Stimulated activated CD8-positive, alpha-beta memory T cell treated with anti-CD3 and anti-CD28 coated beads, Interleukin-4, amount 100 ng/mL, for 24 hours (primary cell): Measurements from ENCODE around the gene ARFIP2.
"Not testable (repeated sequence)": the region's sequence is repeated elsewhere in the genome, so short reads cannot be mapped to it uniquely, and the experiment has no call there.

Experiments
- DNase-seq: peaks from one replicate; pipeline ENCODE4 v3.0.0-alpha.2; 2020; ENCODE audit warnings: low read depth

The ARFIP2 gene, protein sequence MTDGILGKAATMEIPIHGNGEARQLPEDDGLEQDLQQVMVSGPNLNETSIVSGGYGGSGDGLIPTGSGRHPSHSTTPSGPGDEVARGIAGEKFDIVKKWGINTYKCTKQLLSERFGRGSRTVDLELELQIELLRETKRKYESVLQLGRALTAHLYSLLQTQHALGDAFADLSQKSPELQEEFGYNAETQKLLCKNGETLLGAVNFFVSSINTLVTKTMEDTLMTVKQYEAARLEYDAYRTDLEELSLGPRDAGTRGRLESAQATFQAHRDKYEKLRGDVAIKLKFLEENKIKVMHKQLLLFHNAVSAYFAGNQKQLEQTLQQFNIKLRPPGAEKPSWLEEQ

DNA sequence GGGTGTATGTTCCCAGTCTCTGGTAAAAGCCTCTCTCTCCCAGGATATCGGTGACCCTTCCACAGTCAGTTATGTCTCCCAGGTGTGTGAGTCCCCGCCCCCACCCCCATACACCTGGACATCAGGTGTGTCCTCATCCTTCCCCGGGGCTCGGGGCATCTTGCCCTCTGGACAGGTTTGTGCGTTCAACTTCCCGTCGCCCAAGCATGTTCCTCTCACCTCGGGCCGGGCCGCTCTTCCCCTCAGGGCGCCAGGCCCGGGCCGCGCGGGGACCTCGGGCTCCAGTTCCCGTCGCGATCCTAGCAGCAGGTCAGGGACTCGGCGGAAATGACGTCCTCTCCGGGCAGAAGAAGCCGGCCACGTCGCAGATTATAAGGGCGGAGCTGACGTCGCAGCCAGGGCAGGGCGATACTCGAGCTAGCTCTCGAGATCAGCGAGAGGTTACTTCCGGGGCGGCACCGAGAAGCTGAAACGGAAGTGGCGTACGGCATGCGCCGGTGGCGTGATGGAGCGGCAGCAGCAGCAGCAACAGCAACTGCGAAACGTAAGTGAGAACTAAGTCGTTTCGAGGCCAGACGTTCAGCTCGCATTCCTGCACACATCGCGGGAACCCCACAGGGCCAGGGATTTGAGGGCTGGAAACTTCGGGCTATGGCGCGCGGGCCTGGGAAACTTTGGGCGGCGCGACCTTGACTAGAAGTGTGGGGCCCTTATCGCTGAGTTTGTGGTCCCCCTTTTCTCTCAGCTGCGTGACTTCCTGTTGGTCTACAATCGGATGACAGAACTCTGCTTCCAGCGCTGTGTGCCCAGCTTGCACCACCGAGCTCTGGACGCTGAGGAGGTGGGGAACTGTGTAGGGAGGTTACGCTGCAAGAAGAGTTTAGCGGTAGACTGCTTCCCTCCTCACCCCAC, at the start of gene ARFIP2, which contains the start of gene TIMM10B:
ARFIP2 (minus strand) TSS at position 320 of the 912 bp plus-strand sequence. CDS start 910 bp downstream, outside the sequence.
TIMM10B (plus strand) TSS at position 490 of the 912 bp plus-strand sequence; CDS start at position 506, 16 bp downstream.
- DNase-seq: peak; percentile 96

DNA sequence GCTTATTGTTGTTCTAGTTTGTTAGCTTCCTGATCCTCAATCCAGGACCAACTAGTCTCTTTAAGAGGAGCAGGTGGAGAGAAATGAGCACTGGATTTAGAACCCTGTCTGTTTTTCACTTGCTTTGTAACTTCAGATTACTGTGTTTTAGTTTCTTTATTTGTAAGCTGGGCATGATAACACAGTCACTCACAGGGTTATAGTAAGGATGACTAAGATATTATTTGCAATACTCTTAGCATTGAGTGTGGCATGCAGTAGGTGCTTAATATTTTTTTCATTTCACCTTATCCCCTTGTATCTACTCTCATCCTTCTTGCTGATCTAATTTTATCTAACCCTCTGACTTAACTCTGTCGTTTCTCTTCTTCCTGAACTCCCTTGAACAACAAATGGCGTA, 49.7 kb upstream of the ARFIP2 start:
- DNase-seq: no peak

DNA sequence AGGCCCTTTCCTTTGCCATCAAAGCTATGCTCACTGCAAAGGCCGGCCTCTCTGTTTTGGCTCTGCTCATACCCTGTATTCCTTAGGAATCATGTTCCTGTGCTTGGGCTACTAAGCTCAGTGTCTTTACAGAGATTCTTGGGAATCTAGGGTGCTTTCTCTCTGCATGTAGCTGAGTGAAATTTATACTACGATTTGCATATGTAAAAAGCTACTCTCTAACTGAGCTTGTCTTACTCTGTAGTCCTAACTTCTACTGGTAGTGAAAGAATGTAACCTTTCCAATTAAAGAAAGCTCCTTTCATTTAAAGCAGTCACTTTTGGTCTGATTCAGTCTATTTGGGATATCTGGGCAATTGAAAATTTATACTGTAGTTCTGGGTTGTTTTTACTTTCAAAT, 48.1 kb upstream of the ARFIP2 start:
- DNase-seq: no peak

DNA sequence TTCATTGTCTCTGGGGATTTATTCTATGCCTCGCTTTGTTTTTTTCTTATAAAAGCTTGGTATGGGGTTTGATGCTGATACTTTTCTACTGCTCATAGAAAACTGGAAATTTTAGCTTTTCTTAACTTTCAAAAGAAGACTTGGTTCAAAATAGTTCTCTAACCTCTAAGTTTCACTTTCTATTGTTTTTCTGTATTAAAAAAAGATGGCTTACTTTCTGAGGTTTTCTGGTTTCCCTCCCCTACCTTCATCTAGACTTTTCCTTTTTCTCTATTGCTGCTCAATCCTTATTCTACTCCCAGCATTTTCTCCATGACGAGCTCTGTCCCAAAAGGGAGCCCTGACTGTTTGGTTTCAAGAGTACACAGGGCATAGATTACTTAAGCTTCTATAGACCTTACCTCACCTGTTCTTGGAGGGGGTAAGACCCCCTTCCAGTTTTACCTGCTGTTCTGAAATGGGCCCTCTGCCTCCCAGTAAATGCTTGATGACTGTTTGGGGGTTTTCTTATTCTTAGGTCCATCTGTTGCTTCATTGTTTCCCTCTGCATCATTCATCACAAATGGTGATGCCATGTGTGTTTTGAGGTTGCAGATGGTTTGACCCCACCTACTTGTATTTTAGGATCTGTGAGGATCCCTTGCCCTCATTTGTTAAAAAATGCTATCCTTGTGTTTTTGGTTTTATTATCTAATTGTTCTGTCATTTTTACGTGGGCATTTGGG, 45.4 kb upstream of the ARFIP2 start:
- no peak for DNase-seq

DNA sequence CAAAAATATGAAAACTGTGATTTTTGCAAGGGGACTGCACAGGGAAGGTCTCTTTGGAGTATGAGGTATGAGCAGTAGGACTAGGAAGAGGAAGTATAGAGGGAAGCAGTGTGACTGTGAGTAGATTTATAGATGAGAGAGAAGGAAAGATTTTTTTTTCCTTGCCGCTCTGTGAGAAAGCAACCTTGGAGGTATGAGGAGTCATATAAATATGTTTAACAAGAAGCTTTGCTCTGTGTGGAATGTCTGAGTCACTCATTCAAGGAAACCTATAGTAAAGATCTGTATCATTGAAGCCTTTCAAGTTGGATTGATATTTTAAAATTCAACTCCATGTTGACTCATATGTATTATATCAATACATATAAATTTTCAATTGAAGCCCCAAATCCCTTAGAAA, 42.1 kb upstream of the ARFIP2 start:
- no peak for DNase-seq

DNA sequence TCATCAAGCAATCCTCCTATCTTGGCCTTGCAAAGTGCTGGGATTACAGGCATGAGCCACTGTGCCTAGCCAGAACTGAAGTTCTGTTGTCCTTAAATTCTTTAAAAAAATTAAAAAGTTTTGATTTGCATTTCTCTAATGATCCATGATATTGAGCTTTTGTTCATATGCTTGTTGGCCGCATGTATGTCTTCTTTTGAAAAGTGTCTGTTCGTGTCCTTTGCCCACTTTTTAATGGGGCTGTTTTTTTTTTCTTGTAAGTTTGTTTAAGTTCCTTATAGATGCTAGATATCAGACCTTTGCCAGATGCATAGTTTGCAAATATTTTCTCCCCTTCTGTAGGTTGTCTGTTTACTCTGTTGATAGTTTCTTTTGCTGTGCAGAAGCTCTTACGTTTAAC, 40.8 kb upstream of the ARFIP2 start:
- DNase-seq: not testable (repeated sequence)

DNA sequence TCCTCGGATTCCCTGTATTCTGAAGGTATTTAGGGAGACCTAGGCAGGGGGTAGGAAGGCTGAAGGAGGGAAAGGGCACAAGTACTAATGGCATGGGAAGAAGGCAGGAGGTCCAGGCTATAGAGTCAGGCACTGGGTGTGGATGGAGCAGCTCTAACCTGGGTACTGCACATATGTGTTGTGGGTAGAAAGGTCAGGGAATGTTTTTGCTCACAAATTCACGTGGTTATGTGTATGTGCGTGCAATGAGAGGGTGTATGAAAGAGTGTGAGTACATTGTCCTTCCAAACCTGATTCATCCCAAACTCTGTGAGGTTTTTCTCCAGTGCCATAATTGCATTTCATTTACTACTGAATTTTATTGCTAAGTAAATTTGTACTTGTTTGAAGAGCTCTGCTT, 39.1 kb upstream of the ARFIP2 start:
- DNase-seq: no peak

DNA sequence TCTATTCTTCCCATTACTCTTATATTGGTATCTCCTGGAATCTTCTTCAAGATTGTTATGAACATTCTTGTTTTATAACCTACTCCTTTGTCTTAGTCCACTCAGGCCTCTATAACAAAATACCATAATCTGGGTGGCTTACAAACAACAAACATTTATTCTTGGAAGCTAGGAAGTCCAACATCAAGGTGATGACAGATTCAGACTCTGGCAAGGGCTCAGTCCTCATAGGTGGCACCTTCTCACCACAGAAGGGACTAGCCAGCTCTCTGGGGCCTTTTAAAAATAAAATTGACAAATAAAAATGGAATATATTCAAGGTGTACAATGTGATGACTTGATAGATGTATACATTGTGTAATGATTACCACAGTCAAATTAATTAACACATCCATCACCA, 35.7 kb upstream of the ARFIP2 start:
- DNase-seq: no peak

DNA sequence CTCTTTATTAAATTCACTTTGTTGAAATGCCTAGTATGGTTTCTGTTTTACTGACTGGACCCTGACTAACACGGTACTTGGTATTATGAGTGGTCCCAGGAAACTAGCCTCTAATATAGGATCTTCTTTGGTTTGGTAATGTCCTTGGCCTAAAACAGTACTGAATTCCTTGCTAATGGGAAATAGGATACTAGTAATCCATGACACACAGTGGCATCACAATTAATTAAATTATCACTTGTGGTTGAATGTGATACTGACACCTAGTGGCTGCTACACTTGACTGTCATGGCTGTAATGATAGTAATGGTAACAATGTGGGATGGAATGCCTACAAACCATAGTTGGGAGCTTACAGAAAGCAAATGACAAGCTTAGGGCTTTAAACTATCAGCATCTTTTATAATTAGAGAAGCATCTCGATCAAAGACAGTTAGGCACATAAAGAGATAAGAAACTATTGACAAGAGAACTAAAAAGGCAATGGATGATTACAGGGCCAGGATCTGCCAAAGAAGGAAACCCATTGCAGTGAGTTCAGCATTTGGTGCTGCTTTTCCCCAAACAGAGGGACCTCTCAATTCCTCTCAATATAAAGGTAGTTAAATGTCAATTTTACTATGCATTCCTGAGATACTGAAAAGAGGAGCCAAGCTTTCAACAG, 24.6 kb upstream of the ARFIP2 start:
- no peak for DNase-seq

DNA sequence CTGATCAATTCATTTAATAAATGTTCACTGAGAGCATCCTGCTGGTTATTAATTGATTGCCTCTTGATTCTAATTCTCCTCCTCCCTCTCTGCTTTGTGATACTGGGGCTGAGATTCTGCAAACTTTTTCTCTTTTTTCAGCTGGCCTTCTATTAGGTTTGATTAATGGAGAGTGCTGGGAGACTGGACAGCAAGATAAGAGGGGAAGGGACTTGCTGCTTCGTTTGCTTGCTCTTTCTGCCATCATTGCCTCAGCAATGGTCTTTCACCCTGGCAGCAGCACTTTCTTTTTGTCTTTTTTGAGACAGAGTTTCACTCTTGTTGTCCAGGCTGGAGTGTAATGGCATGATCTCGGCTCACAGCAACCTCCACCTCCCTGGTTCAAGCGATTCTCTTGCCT, 23.0 kb upstream of the ARFIP2 start:
- no peak for DNase-seq

DNA sequence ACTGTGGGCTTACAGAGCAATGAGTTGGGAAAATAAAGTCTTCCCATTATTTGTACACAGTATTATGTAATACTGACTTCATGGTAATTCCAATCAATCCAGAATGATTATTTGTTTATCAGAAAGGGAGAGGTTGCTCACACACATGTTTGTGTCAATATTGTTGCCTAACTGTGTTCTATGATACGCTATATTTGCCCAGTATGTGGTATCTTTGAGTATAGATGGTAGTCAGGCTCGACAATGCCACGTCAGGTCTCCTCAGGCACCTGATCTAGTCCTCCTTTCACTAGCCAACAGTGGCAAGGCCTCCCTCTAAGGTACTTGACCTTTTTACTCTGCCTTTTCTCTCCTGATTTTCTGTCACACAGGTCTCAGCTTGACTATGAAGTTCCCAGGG, 21.3 kb upstream of the ARFIP2 start:
- no peak for DNase-seq

DNA sequence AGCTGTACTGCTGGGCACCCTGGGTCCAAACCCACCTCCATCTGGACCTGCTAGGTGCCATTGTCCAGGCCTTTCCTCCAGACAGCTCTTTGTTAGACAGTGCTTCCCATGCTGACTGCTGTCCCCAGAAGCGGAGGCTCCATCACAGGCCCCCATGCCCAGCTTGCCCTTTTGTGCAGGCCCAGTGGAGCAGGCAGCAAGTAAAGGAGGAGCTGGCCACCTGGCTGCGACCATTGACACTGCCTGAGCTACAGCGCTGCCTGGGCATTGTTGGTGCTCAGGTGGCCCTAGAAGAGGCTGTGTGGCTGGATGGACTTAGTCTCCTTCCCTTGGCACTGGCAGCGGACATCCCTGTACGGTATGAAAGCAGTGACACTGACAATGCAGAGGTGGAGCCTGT, 17.4 kb upstream of the ARFIP2 start:
- no peak for DNase-seq

DNA sequence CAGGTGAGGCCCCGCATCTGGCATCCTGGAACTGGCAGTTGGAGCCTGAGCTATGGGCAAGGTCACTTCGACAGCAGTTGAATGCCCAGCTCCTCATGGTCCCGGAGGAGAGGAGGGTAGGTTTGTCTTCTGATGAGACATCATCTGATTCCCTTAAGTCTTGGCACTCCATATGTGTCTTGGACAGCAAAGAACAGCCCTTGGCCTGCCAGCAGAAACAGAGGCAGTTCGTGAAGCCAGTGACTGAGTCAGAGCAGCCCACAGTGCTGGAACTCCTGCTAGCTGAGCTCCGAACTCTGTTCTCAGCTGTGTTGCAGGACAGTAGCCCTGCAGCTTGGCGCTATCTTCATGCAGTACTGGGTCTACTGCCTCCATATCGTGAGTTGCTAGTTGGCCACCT, 17.0 kb upstream of the ARFIP2 start:
- no peak for DNase-seq

DNA sequence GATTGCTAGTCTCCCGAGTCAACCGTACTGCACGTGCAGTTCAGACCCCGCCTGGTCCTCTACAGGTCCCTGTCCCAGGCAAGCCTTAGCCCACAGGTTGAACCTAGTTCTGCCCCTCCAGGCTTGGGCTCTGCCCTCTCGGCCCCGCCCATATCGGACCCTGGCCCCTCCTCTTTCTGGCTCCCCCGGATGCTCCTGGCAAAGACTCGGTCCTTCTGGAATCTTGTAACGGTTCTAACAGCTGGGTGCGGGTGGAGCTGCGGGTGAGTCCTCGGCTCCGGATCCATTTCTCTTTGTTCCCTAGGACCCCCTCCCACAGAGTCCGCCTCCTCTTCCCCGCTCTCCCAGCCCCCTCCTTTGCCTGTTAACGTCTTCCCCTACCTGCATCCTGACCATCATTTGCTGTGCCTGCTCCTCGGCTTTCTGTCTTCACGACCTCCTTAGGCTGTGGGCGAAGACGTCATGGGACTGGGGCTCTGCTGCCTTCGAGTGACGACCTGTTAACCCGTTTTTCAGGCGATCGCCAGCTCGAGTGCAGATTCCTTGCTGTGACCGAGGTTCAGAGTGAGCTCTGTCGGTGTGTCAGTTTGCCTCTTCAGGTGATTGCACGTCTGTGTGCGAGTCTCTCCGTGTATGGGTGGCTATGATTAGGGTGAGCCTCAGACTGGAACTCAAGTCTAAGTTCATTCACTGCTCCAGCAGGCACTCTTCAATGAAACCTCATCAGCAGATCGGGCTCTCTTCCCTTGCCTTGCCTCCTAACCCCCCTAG, 16.1 kb upstream of the ARFIP2 start, which contains the start of gene DNHD1:
DNHD1 (plus strand) TSS at position 212 of the 771 bp plus-strand sequence. CDS start 936 bp downstream, outside the sequence.
- no peak for DNase-seq

DNA sequence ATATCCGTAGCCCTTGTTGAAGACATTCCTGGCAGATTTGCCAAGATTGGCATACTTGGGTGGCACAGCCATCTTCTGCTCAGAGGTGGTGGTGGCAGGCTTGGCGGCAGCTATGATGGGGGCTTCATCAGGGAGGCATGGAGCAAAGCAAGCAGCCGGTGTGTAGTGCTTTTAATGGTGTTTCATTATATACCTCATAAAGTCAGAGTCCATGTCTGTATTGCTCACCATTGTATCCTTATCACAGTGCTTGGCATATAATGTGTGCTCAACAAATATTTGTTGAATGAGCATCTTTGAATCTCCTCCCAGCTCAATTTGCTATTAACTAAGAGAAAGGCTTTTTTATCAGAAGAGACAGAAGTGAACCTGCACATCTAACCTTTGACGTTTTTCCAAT, 8.2 kb upstream of the ARFIP2 start:
- DNase-seq: no peak

DNA sequence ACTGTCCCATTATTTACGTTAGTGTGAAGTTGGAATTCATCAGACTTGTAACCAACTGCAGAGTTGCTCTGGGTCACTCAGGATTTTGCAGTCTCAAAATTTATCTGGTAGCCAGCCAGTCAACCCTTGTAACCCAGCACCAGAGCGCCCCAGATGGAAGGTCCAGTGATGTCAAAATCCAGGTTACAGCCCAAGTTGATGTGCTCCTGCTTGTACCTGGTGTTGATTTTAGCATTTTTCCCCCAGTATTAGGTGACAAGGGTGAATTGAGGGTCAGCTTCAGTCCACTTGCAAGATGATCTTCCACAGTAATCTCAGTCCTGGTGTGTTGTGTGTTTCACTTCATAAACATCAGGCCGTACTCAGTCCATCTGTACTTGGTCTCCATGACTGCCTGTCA, 7.7 kb upstream of the ARFIP2 start:
- no peak for DNase-seq

DNA sequence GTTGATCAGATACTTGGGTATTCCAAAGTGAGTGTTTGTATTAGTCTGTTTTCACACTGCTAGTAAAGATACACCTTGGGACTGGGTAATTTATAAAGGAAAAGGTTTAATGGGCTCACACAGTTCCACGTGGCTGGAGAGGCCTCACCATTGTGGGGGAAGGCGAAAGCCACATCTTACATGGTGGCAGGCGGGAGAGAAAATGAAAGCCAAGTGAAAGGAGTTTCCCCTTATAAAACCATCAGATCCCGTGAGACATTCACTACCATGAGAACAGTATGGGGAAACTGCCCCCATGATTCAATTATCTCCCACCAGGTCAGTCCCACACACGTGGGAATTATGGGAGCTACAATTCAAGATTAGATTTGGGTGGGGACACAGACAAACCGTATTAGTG, 7.2 kb upstream of the ARFIP2 start:
- DNase-seq: no peak

DNA sequence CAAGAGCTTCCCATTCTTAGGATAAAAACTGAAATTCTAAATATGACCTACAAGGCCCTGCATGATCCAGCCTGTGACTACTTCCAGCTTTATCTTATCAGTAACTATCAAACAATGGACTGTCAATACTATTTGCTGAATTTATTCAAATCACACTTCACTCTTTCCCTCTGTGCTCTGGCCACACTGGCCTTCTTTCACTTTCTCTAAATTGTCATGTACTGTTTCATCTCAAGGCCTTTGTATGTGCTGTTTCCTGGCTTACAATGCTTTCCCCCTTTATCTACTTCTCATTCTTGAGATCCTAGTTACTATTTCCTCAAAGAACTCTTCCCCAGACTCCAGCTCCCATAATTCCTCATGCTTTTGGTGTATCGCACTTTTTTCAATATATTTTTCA, 5.8 kb upstream of the ARFIP2 start:
- DNase-seq: no peak

DNA sequence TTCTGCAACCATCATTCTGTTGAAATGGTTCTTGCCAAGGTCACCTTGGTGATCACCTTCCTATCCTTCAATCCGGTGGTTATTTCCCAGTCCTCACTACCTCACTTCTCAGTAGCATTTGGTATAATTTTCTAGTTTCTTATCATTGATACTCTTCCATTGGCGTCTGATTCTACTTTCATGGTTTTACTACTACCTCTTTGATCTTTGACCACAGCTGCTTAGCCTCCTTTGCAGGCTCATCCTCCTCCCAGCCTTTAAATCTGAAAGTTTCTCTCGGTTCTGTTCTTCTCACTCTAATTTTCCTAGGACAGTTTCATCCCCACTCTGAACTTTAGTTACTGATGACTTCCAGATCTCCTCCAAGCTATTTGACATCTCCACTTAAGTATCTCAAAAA, 5.1 kb upstream of the ARFIP2 start:
- no peak for DNase-seq

DNA sequence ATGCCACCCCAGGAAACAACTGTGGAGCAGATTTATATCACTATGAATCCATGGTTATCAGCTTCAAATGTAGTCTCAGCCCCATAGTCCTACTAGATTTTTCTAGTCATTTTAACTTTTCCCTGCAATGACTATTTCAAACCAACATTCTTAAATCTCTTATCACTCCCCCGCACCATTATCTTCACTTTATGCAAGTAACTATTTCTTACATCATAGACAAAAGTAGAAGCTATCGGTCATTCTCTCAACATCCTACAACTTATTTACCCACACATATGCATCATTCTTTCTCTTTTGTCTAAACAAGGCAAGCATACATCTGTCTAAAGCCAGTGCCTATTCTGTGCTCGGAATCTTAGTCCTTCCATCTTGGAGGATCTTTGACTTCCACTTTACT, 4.5 kb upstream of the ARFIP2 start:
- DNase-seq: no peak

DNA sequence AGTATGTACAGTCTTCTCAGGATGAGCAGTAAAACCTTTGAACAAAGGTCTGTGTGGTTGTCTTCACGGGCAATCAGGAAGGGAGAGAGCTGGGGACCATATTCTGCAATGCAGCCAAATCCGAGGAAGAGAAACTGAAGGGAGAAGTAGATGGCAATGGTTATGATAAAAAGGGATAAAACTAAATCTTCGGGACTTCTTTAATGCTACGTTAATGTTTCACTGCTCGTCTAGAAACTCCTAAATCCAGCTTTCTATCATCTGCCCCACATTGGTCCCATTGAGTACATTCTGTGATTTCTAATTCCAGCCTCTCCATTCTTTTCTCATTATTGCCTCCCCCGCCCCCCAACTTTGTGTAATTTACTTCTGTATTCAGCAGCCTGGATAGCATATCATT, 1.9 kb upstream of the ARFIP2 start:
- no peak for DNase-seq
